ENCODE results near the gene CRTC3.

Gene CRTC3

DNA sequence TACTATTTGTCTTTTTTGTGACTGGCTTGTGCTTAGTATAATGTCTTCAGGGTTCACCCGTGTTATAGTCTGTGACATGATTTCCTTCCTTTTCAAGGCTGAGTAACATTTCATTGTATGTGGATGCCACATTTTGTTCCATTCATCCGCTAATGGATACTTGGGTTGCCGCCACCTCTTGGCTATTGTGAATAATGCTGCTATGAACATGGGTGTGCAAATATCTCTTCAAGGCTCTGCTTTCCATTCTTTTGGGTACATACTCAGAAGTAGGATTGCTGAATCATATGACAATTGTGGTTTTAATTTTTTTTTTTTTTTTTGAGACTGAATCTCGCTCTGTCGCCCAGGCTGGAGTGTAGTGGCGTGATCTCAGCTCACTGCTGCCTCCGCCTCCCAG lies 15.4 kb downstream of the CRTC3 start:
- Histone ChIP-seq H4K8ac (ENCODE audit: low read depth, low read length) (no peak overlapping the region), H2BK5ac (ENCODE audit: low read depth, low read length, poor library complexity) (no peak overlapping the region)

GRCh38 chr15:90547540-90547939 lies 17.8 kb downstream of the CRTC3 start:
- H3K9ac ChIP-seq (ENCODE audit: low read length) = no peak overlapping the region
- H3K9me3 ChIP-seq (ENCODE audit: insufficient read depth, low read depth, low read length) = no peaks in the 10 kb centered on the region
- H3K4me2 ChIP-seq (ENCODE audit: low read length) = no peak overlapping the region
- no peak overlapping the region for H2BK12ac ChIP-seq (ENCODE audit: low read length)
- no peak overlapping the region for H3K18ac ChIP-seq (ENCODE audit: low read length)
- no peak overlapping the region for H4K12ac ChIP-seq (ENCODE audit: low read depth, low read length)
- peaks cover 6 to 10% of the 10 kb centered on the region in 2 experiments for H3K4me1 ChIP-seq (ENCODE audit: control insufficient read depth in 1 of 2, insufficient read depth in 2 of 2, low read length in 2 of 2)
- H2AFZ ChIP-seq (ENCODE audit: insufficient read depth, low read length, poor library complexity) = no peak overlapping the region
- no peak overlapping the region for H2BK5ac ChIP-seq (ENCODE audit: low read depth, low read length, poor library complexity)
- H4K8ac ChIP-seq (ENCODE audit: low read depth, low read length) = no peak overlapping the region
- no peak overlapping the region for H3K4me3 ChIP-seq (ENCODE audit: low read depth, low read length)
- H3K36me3 ChIP-seq (ENCODE audit: control insufficient read depth in 1 of 2, insufficient read depth in 2 of 2, low read length in 2 of 2) = peaks cover 7% of the 10 kb centered on the region in 2 experiments
- no peak overlapping the region for H3K14ac ChIP-seq (ENCODE audit: low read length)
- no peak overlapping the region for H3K27ac ChIP-seq (ENCODE audit: low read depth, low read length)
- H3K4ac ChIP-seq (ENCODE audit: low read depth, low read length) = no peak overlapping the region
- H3K23ac ChIP-seq (ENCODE audit: low read length) = no peak overlapping the region
- H3K79me2 ChIP-seq (ENCODE audit: control insufficient read depth, insufficient read depth, low read length, poor library complexity) = no peaks in the 10 kb centered on the region
- no peaks in the 10 kb centered on the region for H3K27me3 ChIP-seq (ENCODE audit: insufficient read depth, low read length)
- WGBS (ENCODE audit: extremely low coverage, insufficient coverage, insufficient read length) = no CpG with 5 or more reads among the region's 2 CpGs
- DNase-seq = no peak
- H3K79me1 ChIP-seq (ENCODE audit: low read length) = no peaks in the 10 kb centered on the region
- H2AK5ac ChIP-seq (ENCODE audit: low read length) = no peak overlapping the region
- H2BK120ac ChIP-seq (ENCODE audit: insufficient read depth, low read length, poor library complexity) = no peak overlapping the region
- no peak overlapping the region for H4K91ac ChIP-seq (ENCODE audit: low read depth, low read length)

More for the DNA sequence above, 15.4 kb downstream of the CRTC3 start:
- H3K36me3 ChIP-seq (ENCODE audit: control insufficient read depth in 1 of 2, insufficient read depth in 2 of 2, low read length in 2 of 2) = peaks cover 8 to 9% of the 10 kb centered on the region in 2 experiments
- H2BK12ac ChIP-seq (ENCODE audit: low read length) = no peak overlapping the region
- H4K12ac ChIP-seq (ENCODE audit: low read depth, low read length) = no peak overlapping the region
- no peak overlapping the region for H3K4me3 ChIP-seq (ENCODE audit: low read depth, low read length)
- no peak overlapping the region for H2AK5ac ChIP-seq (ENCODE audit: low read length)
- H2BK120ac ChIP-seq (ENCODE audit: insufficient read depth, low read length, poor library complexity) = no peak overlapping the region
- no peaks in the 10 kb centered on the region for H3K4me1 ChIP-seq (ENCODE audit: control insufficient read depth in 1 of 2, insufficient read depth in 2 of 2, low read length in 2 of 2)
- H3K4ac ChIP-seq (ENCODE audit: low read depth, low read length) = no peak overlapping the region
- H4K91ac ChIP-seq (ENCODE audit: low read depth, low read length) = no peak overlapping the region
- no peaks in the 10 kb centered on the region for H3K79me2 ChIP-seq (ENCODE audit: control insufficient read depth, insufficient read depth, low read length, poor library complexity)
- H3K27ac ChIP-seq (ENCODE audit: low read depth, low read length) = no peak overlapping the region
- no peak overlapping the region for H3K14ac ChIP-seq (ENCODE audit: low read length)
- no peak for DNase-seq
- no peak overlapping the region for H3K4me2 ChIP-seq (ENCODE audit: low read length)
- WGBS (ENCODE audit: extremely low coverage, insufficient coverage, insufficient read length) = no CpG with 5 or more reads among the region's 7 CpGs
- H3K27me3 ChIP-seq (ENCODE audit: insufficient read depth, low read length) = no peaks in the 10 kb centered on the region
- no peak overlapping the region for H3K18ac ChIP-seq (ENCODE audit: low read length)
- no peak overlapping the region for H3K23ac ChIP-seq (ENCODE audit: low read length)
- H3K9ac ChIP-seq (ENCODE audit: low read length) = no peak overlapping the region
- H3K79me1 ChIP-seq (ENCODE audit: low read length) = no peaks in the 10 kb centered on the region
- no peak overlapping the region for H2AFZ ChIP-seq (ENCODE audit: insufficient read depth, low read length, poor library complexity)
- no peaks in the 10 kb centered on the region for H3K9me3 ChIP-seq (ENCODE audit: insufficient read depth, low read depth, low read length)

DNA sequence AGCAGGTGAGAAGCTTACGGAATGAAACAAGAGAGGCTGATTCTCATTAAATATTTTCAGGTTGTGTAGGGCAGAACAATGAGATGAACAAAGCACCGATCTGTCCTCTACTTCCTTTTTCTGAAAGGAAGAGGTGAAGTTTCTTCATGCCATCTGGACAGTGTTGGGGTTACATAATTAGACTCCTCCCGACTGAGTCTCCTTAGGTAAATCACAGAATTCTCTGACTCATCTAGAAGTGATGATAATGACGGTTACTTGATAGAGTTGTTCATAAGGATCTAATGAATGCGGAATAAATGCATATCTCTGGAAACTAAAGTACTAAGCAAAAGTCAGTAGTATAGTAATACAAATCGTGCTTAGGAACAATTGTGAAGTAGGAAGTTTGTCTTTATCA lies 21.2 kb downstream of the CRTC3 start:
- Histone ChIP-seq H3K79me2 (ENCODE audit: control insufficient read depth, insufficient read depth, low read length, poor library complexity) (no peaks in the 10 kb centered on the region), H3K4me1 (ENCODE audit: control insufficient read depth in 1 of 2, insufficient read depth in 2 of 2, low read length in 2 of 2) (peaks cover 6 to 10% of the 10 kb centered on the region in 2 experiments), H3K9ac (ENCODE audit: low read length) (no peak overlapping the region), H3K27me3 (ENCODE audit: insufficient read depth, low read length) (no peaks in the 10 kb centered on the region), H2BK12ac (ENCODE audit: low read length) (no peak overlapping the region), H3K9me3 (ENCODE audit: insufficient read depth, low read depth, low read length) (no peaks in the 10 kb centered on the region), H3K27ac (ENCODE audit: low read depth, low read length) (no peak overlapping the region), H2BK5ac (ENCODE audit: low read depth, low read length, poor library complexity) (no peak overlapping the region), H2AFZ (ENCODE audit: insufficient read depth, low read length, poor library complexity) (no peak overlapping the region), H3K36me3 (ENCODE audit: control insufficient read depth in 1 of 2, insufficient read depth in 2 of 2, low read length in 2 of 2) (peaks cover 5 to 7% of the 10 kb centered on the region in 2 experiments), H3K18ac (ENCODE audit: low read length) (no peak overlapping the region), H3K4ac (ENCODE audit: low read depth, low read length) (no peak overlapping the region), H3K23ac (ENCODE audit: low read length) (no peak overlapping the region), H3K4me2 (ENCODE audit: low read length) (no peak overlapping the region), H3K79me1 (ENCODE audit: low read length) (peaks cover 2% of the 10 kb centered on the region), H2BK120ac (ENCODE audit: insufficient read depth, low read length, poor library complexity) (no peak overlapping the region), H4K12ac (ENCODE audit: low read depth, low read length) (no peak overlapping the region), H4K8ac (ENCODE audit: low read depth, low read length) (no peak overlapping the region), H3K4me3 (ENCODE audit: low read depth, low read length) (no peak overlapping the region), H2AK5ac (ENCODE audit: low read length) (no peak overlapping the region), H4K91ac (ENCODE audit: low read depth, low read length) (no peak overlapping the region), H3K14ac (ENCODE audit: low read length) (no peak overlapping the region)
- DNase-seq = no peak
- no CpG with 5 or more reads among the region's 6 CpGs for WGBS (ENCODE audit: extremely low coverage, insufficient coverage, insufficient read length)

GRCh38 chr15:90552162-90552928 lies 22.6 kb downstream of the CRTC3 start:
- Histone ChIP-seq H3K4me1 (ENCODE audit: control insufficient read depth in 1 of 2, insufficient read depth in 2 of 2, low read length in 2 of 2) (peaks cover 8 to 13% of the 10 kb centered on the region in 2 experiments), H4K12ac (ENCODE audit: low read depth, low read length) (no peak overlapping the region), H3K14ac (ENCODE audit: low read length) (no peak overlapping the region), H3K9me3 (ENCODE audit: insufficient read depth, low read depth, low read length) (no peaks in the 10 kb centered on the region), H3K27me3 (ENCODE audit: insufficient read depth, low read length) (no peaks in the 10 kb centered on the region), H3K4ac (ENCODE audit: low read depth, low read length) (no peak overlapping the region), H3K79me2 (ENCODE audit: control insufficient read depth, insufficient read depth, low read length, poor library complexity) (no peaks in the 10 kb centered on the region), H3K9ac (ENCODE audit: low read length) (no peak overlapping the region), H3K23ac (ENCODE audit: low read length) (no peak overlapping the region), H3K18ac (ENCODE audit: low read length) (no peak overlapping the region), H3K4me2 (ENCODE audit: low read length) (no peak overlapping the region), H3K4me3 (ENCODE audit: low read depth, low read length) (no peak overlapping the region), H2BK120ac (ENCODE audit: insufficient read depth, low read length, poor library complexity) (peak overlapping the region; percentile 34), H4K91ac (ENCODE audit: low read depth, low read length) (no peak overlapping the region), H3K36me3 (ENCODE audit: control insufficient read depth in 1 of 2, insufficient read depth in 2 of 2, low read length in 2 of 2) (peaks cover 5 to 7% of the 10 kb centered on the region in 2 experiments), H2AK5ac (ENCODE audit: low read length) (no peak overlapping the region), H2BK5ac (ENCODE audit: low read depth, low read length, poor library complexity) (no peak overlapping the region), H2AFZ (ENCODE audit: insufficient read depth, low read length, poor library complexity) (no peak overlapping the region), H3K79me1 (ENCODE audit: low read length) (peaks cover 2% of the 10 kb centered on the region), H2BK12ac (ENCODE audit: low read length) (no peak overlapping the region), H4K8ac (ENCODE audit: low read depth, low read length) (no peak overlapping the region), H3K27ac (ENCODE audit: low read depth, low read length) (peak overlapping the region; percentile 64)
- WGBS (ENCODE audit: extremely low coverage, insufficient coverage, insufficient read length) = no CpG with 5 or more reads among the region's 8 CpGs
- peak in 1 of 2 donors; percentile 39 for DNase-seq
